A549 treated with RU486 at 1 μM for 4 hours (cell line): ENCODE data around the gene HEATR3. TPM values are rescaled to one million over a fixed set of nuclear protein-coding genes. Genes with fewer than 3 reads are reported as not detected.

Source experiments
- total RNA-seq: library from RNA; stranded (reverse); fragments of 200-300 nt; extraction: Qiagen RNA extraction; gene quantifications from 5 replicates; pipeline ENCODE4 v1.2.3, GENCODE V29; 2022; ENCODE audit warnings: low read depth

Gene HEATR3, protein sequence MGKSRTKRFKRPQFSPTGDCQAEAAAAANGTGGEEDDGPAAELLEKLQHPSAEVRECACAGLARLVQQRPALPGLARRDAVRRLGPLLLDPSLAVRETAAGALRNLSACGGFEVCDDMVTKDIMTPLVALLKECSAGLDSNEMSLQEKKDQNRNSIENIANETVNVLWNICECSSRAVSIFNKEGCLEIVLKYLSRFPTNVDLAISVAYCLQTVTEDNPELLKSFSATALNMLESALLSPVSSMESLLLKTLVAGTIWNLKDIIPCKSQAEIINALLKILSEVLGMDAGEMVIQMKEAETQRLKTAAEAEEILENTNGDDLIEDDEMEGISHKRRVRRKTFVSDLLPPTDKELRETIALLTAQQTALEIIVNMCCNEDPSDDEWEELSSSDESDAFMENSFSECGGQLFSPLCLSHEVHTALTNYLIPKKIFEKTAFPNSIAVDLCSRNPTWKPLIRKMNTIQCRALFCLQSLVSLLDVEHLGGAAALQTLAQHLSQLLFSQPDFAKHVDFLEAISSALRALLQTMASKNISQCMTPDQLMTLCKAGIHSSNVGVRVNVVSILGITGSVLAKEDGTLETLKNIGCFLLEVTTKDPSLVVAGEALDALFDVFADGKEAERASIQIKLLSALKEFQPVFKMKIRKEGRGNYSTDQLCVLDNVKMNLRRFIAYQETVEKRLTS
- total RNA-seq, result 12.8 to 16.3 TPM (median 14.7 TPM) in 5 replicates

DNA sequence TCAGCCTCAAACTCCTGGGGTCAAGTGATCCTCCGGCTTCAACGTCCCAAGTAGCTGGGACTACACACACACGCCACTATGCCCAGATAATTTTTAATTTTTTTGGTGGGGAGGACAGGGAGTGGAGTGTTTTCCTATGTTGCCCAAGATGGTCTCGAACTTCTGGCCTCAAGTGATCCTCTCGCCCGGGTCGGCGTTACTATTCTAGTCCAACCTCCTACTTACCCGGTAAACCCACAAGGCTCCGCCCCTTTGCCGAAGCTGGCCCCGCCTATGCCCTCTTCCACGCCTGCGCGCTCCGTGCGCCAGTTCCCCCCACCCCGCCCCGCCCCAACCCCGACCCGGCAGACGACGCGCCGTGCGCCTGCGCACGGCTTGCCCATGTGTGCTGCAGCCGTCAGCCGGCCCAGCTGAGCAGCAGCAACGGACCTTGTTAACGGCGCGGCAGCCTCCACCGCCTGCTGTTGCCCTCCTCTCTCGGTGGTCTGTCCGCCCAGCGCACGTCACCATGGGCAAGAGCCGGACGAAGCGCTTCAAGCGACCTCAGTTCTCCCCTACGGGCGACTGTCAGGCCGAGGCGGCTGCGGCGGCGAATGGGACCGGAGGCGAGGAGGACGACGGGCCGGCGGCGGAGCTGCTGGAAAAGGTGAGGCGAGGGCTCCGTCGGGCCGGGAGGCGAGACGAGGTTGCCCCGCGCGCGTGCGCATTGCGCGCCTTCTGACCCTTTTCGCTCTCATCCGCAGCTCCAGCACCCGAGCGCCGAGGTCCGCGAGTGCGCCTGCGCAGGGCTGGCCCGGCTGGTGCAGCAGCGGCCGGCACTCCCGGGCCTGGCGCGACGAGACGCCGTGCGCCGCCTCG is at the start of gene HEATR3:
Gene HEATR3, plus strand, starts transcription at position 347 of the 858 bp plus-strand sequence. Its CDS starts 162 bp downstream, at position 509.

DNA sequence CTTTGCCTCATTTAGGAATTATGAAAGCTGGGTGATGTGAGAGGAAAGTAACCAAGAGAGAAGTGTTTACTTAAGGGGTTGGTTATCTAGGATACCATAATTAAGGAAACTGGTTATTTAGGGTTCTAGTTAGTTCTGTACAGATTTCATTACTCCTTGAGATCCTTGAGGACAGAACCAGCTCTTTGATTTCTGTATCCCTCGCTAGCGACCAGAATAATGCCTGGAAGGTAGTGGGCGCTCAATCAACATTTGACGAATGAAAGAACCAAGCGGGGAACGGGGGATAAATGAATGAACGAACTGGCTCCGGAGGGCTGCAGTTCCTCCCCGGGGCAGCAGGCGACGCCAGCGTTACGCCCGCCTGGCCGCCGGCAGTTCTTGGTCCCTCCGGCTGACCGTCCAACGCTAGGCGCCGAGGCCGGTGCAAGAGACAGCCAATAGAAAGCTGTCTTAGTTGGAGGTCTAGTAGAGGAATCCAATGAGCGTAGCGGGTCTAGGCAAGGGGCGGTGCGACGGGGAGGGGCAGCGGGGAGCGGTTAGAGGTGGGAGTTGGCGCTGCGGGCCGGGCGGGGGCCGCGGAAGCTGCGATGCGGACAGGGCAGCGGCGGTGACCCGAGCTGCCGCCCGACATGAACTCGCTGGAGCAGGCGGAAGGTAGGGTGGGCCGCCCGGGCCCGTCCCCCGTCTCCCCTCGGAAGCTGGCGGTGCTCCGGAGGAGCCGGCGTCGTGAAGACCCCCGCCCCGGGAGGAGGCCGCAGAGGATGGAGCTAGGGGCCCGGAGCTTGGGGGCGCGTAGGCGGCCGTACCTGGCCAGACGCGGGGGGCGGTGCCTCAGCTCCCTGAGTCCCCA is 40.9 kb upstream of the HEATR3 start, which contains the start of gene CNEP1R1:
Gene CNEP1R1, plus strand, starts transcription at position 542 of the 853 bp plus-strand sequence. Its CDS starts 91 bp downstream, at position 633.

DNA sequence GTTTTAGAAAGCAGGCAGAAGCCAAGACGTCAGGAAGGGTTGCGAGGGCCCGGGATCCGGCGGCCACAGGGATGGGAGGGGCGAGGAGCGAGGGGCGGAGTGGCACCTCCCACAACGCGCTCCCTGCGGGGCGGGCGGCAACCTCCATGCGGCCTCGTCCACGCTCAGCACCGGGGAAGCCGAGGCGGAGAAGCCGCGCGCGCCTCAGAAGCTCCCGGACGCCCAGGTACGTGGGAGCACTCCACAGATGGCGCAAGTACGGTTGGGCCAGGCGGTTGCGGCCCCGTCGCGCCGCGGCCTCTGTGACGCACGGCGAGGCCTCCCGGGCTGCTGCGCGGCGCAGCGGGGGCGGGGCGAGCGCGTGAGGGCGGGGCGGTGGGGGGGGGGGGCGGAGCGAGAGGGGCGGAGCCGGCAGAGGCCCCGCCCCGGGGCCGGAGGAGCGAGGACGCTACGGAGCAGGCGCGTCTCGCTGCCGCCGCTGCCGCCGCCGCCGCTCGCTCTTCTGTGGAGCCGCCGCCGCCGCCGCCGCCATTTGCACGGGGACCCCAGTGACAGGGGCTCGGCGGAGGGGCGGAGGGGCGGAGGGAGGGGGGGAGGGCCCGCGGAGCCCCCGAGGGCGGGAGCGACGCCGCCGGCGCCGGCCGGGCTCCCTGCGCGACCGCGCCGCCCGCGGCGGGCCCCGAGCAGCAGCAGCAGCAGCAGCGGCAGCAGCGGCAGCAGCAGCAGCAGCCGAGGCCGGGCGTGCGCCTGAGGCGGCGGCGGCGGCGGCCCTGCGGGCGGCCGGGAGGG is 87.2 kb downstream of the HEATR3 start, which contains the start of gene TENT4B:
Gene TENT4B, plus strand, starts transcription at position 500 of the 789 bp plus-strand sequence. CDS start 316 bp downstream, outside the sequence.

Other genes with a start within 250 kb of the HEATR3 start
- 0.07 to 0.25 TPM (median 0.12 TPM) in 5 replicates for gene ZNF423, start 209.9 kb upstream of the HEATR3 start, total RNA-seq
- 7.7 to 20.2 TPM (median 18.5 TPM) in 5 replicates for gene CNEP1R1, start 40.7 kb upstream of the HEATR3 start, total RNA-seq
- 8.4 to 12.6 TPM (median 12.0 TPM) in 5 replicates for gene TENT4B, start 87.3 kb downstream of the HEATR3 start, total RNA-seq
- gene ADCY7, start 200.6 kb downstream of the HEATR3 start, total RNA-seq, result 7.6 to 17.2 TPM (median 13.3 TPM) in 5 replicates